ENCODE data around the gene UBA7.

DNA sequence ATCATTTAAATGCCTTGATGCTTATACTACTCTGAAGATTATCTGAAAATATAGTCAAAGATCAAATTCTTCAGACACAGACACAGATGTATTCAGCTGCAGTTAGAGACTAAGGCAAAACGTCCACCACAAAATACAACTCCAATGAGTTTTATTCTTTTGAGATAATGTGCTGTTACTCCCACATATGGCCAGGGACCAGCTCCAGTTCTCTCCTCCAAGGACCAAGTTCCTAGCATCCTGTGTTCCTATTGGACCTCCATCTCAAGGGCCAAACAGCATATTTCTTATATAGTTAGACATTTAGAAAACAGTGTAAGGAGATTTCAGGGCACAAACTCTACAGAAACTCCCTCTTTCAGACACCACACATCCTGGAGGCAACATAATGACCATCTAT is 54.5 kb downstream of the UBA7 start:
- TF ChIP-seq EP300 (IDR thresholded peaks at IDR 0.05; ENCODE audit: borderline replicate concordance in 1 of 2, low read depth in 2 of 2, low read length in 2 of 2) (no peak), EZH2 (IDR thresholded peaks at IDR 0.05; ENCODE audit: low read depth, low read length, severe bottlenecking) (no peak), SIN3A (conservative IDR thresholded peaks at IDR 0.05 in 1 of 2, IDR thresholded peaks at IDR 0.05 in 1 of 2; ENCODE audit: low read depth in 1 of 2, low read length in 2 of 2) (no peak), POLR2A (IDR thresholded peaks at IDR 0.05; ENCODE audit: control extremely low read depth in 1 of 2, low read depth in 2 of 2, low read length in 2 of 2) (no peak), POLR2AphosphoS5 (IDR thresholded peaks at IDR 0.05; ENCODE audit: low read depth, low read length) (no peak), GTF2F1 (IDR thresholded peaks at IDR 0.05; ENCODE audit: borderline replicate concordance, low read depth, low read length) (no peak), RAD21 (IDR thresholded peaks at IDR 0.05 in 1 of 2, conservative IDR thresholded peaks at IDR 0.05 in 1 of 2; ENCODE audit: low read depth in 2 of 2, low read length in 2 of 2) (no peak), TAF7 (optimal IDR thresholded peaks at IDR 0.05; ENCODE audit: borderline replicate concordance, low read depth, low read length) (no peak), TAF1 (IDR thresholded peaks at IDR 0.05; ENCODE audit: low read depth, low read length) (no peak), SRF (IDR thresholded peaks at IDR 0.05; ENCODE audit: low read depth, low read length) (no peak), NRF1 (IDR thresholded peaks at IDR 0.05; ENCODE audit: low read depth, low read length) (no peak)
- TF ChIP-seq, protein P1, sequence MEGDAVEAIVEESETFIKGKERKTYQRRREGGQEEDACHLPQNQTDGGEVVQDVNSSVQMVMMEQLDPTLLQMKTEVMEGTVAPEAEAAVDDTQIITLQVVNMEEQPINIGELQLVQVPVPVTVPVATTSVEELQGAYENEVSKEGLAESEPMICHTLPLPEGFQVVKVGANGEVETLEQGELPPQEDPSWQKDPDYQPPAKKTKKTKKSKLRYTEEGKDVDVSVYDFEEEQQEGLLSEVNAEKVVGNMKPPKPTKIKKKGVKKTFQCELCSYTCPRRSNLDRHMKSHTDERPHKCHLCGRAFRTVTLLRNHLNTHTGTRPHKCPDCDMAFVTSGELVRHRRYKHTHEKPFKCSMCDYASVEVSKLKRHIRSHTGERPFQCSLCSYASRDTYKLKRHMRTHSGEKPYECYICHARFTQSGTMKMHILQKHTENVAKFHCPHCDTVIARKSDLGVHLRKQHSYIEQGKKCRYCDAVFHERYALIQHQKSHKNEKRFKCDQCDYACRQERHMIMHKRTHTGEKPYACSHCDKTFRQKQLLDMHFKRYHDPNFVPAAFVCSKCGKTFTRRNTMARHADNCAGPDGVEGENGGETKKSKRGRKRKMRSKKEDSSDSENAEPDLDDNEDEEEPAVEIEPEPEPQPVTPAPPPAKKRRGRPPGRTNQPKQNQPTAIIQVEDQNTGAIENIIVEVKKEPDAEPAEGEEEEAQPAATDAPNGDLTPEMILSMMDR (IDR thresholded peaks at IDR 0.05; ENCODE audit: control extremely low read depth in 1 of 3, insufficient read depth in 1 of 3, low read depth in 1 of 3, low read length in 3 of 3) = no peak
- TF ChIP-seq, protein P2, sequence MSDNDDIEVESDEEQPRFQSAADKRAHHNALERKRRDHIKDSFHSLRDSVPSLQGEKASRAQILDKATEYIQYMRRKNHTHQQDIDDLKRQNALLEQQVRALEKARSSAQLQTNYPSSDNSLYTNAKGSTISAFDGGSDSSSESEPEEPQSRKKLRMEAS (IDR thresholded peaks at IDR 0.05) = no peak
